Esophagus squamous epithelium (tissue), 5 donors: ENCODE data around the gene C1QTNF7. TPM values are rescaled to one million over a fixed set of nuclear protein-coding genes. Genes with fewer than 3 reads are reported as not detected.

Experiments
- DNase-seq: peaks from one replicate; lab custom pipeline; 2025; lab: John Stamatoyannopoulos, UW
- H3K27ac ChIP-seq, 4 donors: fragments of 200-600 bp; sonication (generic); one replicate each; pipeline ENCODE4 v1.5.1; 2016 to 2019; ENCODE audit warnings: mild to moderate bottlenecking in 1 of 4
- H3K27me3 ChIP-seq, 4 donors: fragments of 200-600 bp; sonication (generic); 1 replicate in 3 of 4; 2 replicates in 1 of 4; pipeline versions ENCODE4 v1.5.1 to v1.6.0; 2017 to 2021; ENCODE audit warnings: antibody characterized with exemption in 1 of 4
- H3K36me3 ChIP-seq, 3 donors: fragments of 200-600 bp; sonication (generic); one replicate each; pipeline ENCODE4 v1.5.1; 2016 to 2019
- H3K4me1 ChIP-seq, 3 donors: fragments of 200-600 bp; sonication (generic); one replicate each; pipeline ENCODE4 v1.5.1; 2017 to 2019
- H3K4me3 ChIP-seq, 4 donors: fragments of 200-600 bp; sonication (generic); 1 replicate in 3 of 4; 2 replicates in 1 of 4; pipeline ENCODE4 v1.5.1; 2016 to 2019; ENCODE audit warnings: mild to moderate bottlenecking in 2 of 4, moderate library complexity in 1 of 4
- H3K9me3 ChIP-seq, 3 donors: fragments of 200-600 bp; sonication (generic); one replicate each; pipeline ENCODE4 v1.5.1; 2016 to 2019
- POLR2A ChIP-seq, 4 donors: fragments of 450-650 bp; IDR thresholded peaks; one replicate each; pipeline ENCODE4 v1.6.1; 2017; ENCODE audit warnings: antibody characterized with exemption in 4 of 4, mild to moderate bottlenecking in 4 of 4, moderate library complexity in 3 of 4
- WGBS, 2 donors: methylation state at CpG; one replicate each; pipeline ENCODE4 v1.1.5; 2018; 5-methylcytosine and 5-hydroxymethylcytosine counted together
- intact Hi-C: fragments of 100-400 bp; cut with DNase I; formaldehyde crosslinking; loops from one replicate; pipeline ENCODE4 v1.15.0; 2022
- total RNA-seq, 4 donors: library from RNA; depleted of rRNA; stranded (reverse); fragments of >200 nt; gene quantifications; one replicate each; pipeline ENCODE4 v1.1.0, GENCODE V29; 2016
- TF ChIP-seq, protein P1 (sequence below), 6 experiments: fragments of 450-650 bp in 4 of 6; fragments of 200-600 bp in 2 of 6; sonication (generic) in 2 of 6; IDR thresholded peaks; one replicate each; pipeline ENCODE4 v1.5.1; 2016 to 2019; ENCODE audit warnings: antibody characterized with exemption in 6 of 6, mild to moderate bottlenecking in 4 of 6, moderate library complexity in 4 of 6
- donor health status: DM: yes; HTN: yes; CAD: no.

The C1QTNF7 gene
- total RNA-seq, 4 donors from 2014 or later = 0.11 to 12.2 (median 1.5) TPM

- H3K9me3 ChIP-seq = no peaks in the 10 kb centered on the region
- DNase-seq = no peak
- peaks cover 0 to 51% (median 39%) of the 10 kb centered on the region in 3 donors for H3K4me1 ChIP-seq
- TF ChIP-seq, protein P1, sequence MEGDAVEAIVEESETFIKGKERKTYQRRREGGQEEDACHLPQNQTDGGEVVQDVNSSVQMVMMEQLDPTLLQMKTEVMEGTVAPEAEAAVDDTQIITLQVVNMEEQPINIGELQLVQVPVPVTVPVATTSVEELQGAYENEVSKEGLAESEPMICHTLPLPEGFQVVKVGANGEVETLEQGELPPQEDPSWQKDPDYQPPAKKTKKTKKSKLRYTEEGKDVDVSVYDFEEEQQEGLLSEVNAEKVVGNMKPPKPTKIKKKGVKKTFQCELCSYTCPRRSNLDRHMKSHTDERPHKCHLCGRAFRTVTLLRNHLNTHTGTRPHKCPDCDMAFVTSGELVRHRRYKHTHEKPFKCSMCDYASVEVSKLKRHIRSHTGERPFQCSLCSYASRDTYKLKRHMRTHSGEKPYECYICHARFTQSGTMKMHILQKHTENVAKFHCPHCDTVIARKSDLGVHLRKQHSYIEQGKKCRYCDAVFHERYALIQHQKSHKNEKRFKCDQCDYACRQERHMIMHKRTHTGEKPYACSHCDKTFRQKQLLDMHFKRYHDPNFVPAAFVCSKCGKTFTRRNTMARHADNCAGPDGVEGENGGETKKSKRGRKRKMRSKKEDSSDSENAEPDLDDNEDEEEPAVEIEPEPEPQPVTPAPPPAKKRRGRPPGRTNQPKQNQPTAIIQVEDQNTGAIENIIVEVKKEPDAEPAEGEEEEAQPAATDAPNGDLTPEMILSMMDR (IDR thresholded peaks at IDR 0.05) = no peak
- TF ChIP-seq POLR2A (IDR thresholded peaks at IDR 0.05) = no peak
- intact Hi-C loops = no loop called here
- WGBS, 2 donors = 46 to 68% methylated on average over 2 of the region's 2 CpGs
- no peaks in the 10 kb centered on the region for H3K36me3 ChIP-seq
- no peaks in the 10 kb centered on the region for H3K27me3 ChIP-seq
- H3K4me3 ChIP-seq = no peak overlapping the region
- H3K27ac ChIP-seq = peak overlapping the region in 1 of 4 donors; percentile 10
These were observed 2.3 kb upstream of the C1QTNF7 start for GRCh38 chr4:15425520-15425919.

GRCh38 chr4:15427161-15427560 is 672 bp upstream of the C1QTNF7 start:
- intact Hi-C loops = no loop called here
- Histone ChIP-seq H3K4me3 (peak overlapping the region in 1 of 4 donors; percentile 26), H3K36me3 (no peaks in the 10 kb centered on the region), H3K27me3 (no peaks in the 10 kb centered on the region), H3K4me1 (peaks cover 0 to 51% (median 39%) of the 10 kb centered on the region in 3 donors), H3K9me3 (no peaks in the 10 kb centered on the region), H3K27ac (peak overlapping the region in 3 of 4 donors; percentile 46 to 73 (median 70))
- TF ChIP-seq, protein P1 (IDR thresholded peaks at IDR 0.05) = no peak
- no peak for TF ChIP-seq POLR2A (IDR thresholded peaks at IDR 0.05)
- WGBS, 2 donors = 30 to 35% methylated on average over 2 of the region's 2 CpGs
- DNase-seq = no peak

DNA sequence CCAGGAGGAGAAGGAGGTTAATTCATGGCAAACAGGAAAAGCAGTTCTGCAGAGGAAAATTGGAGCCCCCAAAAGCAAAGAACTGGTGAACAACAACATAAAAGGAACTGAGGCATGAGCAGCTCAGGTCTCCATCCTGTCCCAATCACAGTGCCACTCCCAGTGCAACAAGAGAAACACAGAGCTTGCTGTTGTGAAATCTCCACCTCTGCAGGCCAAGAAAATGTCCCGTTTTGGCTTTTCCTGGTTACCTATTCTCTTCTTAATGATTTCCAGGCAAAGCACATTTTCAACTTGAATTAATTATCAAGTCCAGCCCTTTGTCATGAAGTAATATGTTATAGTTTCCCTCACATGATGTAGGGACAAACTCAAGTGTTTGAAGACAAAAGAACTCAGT is 778 bp downstream of the C1QTNF7 start:
- DNase-seq = no peak
- Histone ChIP-seq H3K4me1 (peaks cover 0 to 48% (median 41%) of the 10 kb centered on the region in 3 donors), H3K36me3 (no peaks in the 10 kb centered on the region), H3K27ac (peak overlapping the region in 3 of 4 donors; percentile 46 to 73 (median 70)), H3K9me3 (no peaks in the 10 kb centered on the region), H3K27me3 (no peaks in the 10 kb centered on the region), H3K4me3 (peak overlapping the region in 1 of 4 donors; percentile 26)
- no peak for TF ChIP-seq POLR2A (IDR thresholded peaks at IDR 0.05)
- TF ChIP-seq, protein P1 (IDR thresholded peaks at IDR 0.05) = no peak
- intact Hi-C loops = no loop called here
- WGBS, 2 donors = 12 to 36% methylated on average over 1 of the region's 1 CpG

GRCh38 chr4:15434091-15434490 is 6.3 kb downstream of the C1QTNF7 start:
- Histone ChIP-seq H3K27ac (no peak overlapping the region), H3K4me1 (peaks cover 0 to 24% (median 20%) of the 10 kb centered on the region in 3 donors), H3K36me3 (no peaks in the 10 kb centered on the region), H3K4me3 (no peak overlapping the region), H3K27me3 (no peaks in the 10 kb centered on the region), H3K9me3 (no peaks in the 10 kb centered on the region)
- TF ChIP-seq, protein P1 (IDR thresholded peaks at IDR 0.05) = no peak
- TF ChIP-seq POLR2A (IDR thresholded peaks at IDR 0.05) = no peak
- no peak for DNase-seq
- WGBS, 2 donors = 55 to 57% methylated on average over 2 of the region's 2 CpGs
- intact Hi-C loops = no loop called here

GRCh38 chr4:15434676-15435075 is 6.8 kb downstream of the C1QTNF7 start:
- Histone ChIP-seq H3K27me3 (no peaks in the 10 kb centered on the region), H3K4me1 (peaks cover 0 to 18% (median 17%) of the 10 kb centered on the region in 3 donors), H3K9me3 (no peaks in the 10 kb centered on the region), H3K36me3 (no peaks in the 10 kb centered on the region), H3K27ac (no peak overlapping the region), H3K4me3 (no peak overlapping the region)
- intact Hi-C loops = no loop called here
- TF ChIP-seq, protein P1 (IDR thresholded peaks at IDR 0.05) = no peak
- TF ChIP-seq POLR2A (IDR thresholded peaks at IDR 0.05) = no peak
- no peak for DNase-seq
- WGBS, 2 donors = 94 to 95% methylated on average over 2 of the region's 2 CpGs
